Measurements from ENCODE around the gene SMCO1.
"Not testable (repeated sequence)": the region's sequence is repeated elsewhere in the genome, so short reads cannot be mapped to it uniquely, and the experiment has no call there.

Gene SMCO1

GRCh38 chr3:196506687-196507086 is 8.5 kb downstream of the SMCO1 start:
- TF ChIP-seq, protein P1, sequence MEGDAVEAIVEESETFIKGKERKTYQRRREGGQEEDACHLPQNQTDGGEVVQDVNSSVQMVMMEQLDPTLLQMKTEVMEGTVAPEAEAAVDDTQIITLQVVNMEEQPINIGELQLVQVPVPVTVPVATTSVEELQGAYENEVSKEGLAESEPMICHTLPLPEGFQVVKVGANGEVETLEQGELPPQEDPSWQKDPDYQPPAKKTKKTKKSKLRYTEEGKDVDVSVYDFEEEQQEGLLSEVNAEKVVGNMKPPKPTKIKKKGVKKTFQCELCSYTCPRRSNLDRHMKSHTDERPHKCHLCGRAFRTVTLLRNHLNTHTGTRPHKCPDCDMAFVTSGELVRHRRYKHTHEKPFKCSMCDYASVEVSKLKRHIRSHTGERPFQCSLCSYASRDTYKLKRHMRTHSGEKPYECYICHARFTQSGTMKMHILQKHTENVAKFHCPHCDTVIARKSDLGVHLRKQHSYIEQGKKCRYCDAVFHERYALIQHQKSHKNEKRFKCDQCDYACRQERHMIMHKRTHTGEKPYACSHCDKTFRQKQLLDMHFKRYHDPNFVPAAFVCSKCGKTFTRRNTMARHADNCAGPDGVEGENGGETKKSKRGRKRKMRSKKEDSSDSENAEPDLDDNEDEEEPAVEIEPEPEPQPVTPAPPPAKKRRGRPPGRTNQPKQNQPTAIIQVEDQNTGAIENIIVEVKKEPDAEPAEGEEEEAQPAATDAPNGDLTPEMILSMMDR (IDR thresholded peaks at IDR 0.05; ENCODE audit: borderline replicate concordance, insufficient read depth, low read depth, low read length) = no peak
- no peak overlapping the region for H3K4me3 ChIP-seq (ENCODE audit: low read depth, low read length)

DNA sequence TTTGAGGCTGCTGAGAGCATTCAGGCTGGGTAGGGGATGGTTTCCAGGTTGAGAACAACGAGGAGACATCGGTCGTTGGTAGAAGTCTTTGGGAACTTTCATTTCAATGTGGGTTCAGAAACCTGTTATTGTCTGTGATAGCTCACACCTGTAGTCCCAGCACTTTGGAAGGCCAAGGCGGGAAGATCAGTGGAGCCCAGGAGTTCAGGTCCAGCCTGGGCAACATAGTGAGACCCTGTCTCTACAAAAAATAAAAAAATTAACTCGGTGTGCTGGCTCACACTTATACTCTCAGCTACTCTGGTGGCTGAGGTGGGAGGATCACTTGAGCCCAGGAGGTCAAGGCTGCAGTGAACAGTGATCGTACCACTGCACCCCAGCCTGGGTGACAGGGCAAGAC is 10.6 kb downstream of the SMCO1 start:
- TF ChIP-seq, protein P1 (IDR thresholded peaks at IDR 0.05; ENCODE audit: borderline replicate concordance, insufficient read depth, low read depth, low read length) = no peak

DNA sequence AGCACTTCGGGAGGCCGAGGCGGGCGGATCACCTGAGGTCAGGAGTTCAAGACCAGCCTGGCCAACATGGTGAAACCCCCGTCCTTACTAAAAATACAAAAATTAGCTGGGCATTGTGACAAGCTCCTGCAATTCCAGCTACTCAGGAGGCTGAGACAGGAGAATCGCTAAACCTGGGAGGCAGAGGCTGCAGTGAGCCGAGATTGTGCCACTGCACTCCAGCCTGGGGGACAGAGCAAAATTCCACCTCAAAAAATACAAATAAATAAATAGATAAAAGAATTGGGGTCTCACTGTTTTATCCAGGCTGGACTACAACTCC is 11.1 kb downstream of the SMCO1 start:
- not testable (repeated sequence) for H3K4me3 ChIP-seq (ENCODE audit: low read depth, low read length)

More for the DNA sequence above, 10.6 kb downstream of the SMCO1 start:
- no peak overlapping the region for H3K4me3 ChIP-seq (ENCODE audit: low read depth, low read length)

GRCh38 chr3:196503196-196504076 is 11.7 kb downstream of the SMCO1 start, which contains the start of gene RNF168:
RNF168 (minus strand) TSS chr3:196503768; CDS start chr3:196503173, 595 bp downstream.
- peak within 1 kb of the TSS; percentile 99 for H3K4me3 ChIP-seq (ENCODE audit: low read depth, low read length)
- TF ChIP-seq, protein P1 (IDR thresholded peaks at IDR 0.05; ENCODE audit: borderline replicate concordance, insufficient read depth, low read depth, low read length) = no peak

GRCh38 chr3:196502775-196503195 is 12.4 kb downstream of the SMCO1 start:
- peak overlapping the region; percentile 99 for H3K4me3 ChIP-seq (ENCODE audit: low read depth, low read length)
- TF ChIP-seq, protein P1 (IDR thresholded peaks at IDR 0.05; ENCODE audit: borderline replicate concordance, insufficient read depth, low read depth, low read length) = no peak

DNA sequence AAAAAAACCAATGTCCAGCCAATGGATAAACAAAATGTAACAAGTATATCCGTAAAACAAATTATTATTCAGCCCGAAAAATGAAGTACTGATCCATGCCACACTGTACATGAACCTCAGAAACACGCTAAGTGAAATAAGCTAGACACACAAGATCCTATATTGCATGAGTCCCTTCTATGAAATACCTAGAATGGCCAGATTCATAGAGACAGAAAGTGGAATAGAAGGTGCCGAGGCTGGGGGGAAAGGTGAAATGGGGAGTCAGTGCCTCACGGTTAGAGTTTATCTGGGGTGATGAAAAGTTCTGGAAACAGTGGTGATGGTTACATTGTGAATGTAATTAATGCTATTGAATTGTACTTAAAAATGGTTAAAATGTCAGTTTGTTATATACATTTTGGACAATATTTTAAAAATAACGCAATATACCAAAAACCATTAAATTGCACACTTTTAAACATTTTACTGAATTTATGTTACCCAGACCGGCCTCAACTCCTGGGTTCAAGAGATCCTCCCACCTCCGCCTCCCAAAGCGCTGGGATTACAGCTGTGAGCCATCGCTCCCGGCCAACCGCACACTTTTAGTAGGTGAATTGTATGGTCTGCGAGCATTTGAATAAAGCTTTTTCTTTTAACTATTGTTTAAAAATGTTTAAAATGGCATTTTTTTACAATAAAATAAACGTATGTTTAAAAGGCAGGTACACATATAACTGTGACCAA is 13.7 kb downstream of the SMCO1 start:
- H3K4me3 ChIP-seq (ENCODE audit: low read depth, low read length) = peak overlapping the region; percentile 99
- TF ChIP-seq, protein P1 (IDR thresholded peaks at IDR 0.05; ENCODE audit: borderline replicate concordance, insufficient read depth, low read depth, low read length) = no peak

DNA sequence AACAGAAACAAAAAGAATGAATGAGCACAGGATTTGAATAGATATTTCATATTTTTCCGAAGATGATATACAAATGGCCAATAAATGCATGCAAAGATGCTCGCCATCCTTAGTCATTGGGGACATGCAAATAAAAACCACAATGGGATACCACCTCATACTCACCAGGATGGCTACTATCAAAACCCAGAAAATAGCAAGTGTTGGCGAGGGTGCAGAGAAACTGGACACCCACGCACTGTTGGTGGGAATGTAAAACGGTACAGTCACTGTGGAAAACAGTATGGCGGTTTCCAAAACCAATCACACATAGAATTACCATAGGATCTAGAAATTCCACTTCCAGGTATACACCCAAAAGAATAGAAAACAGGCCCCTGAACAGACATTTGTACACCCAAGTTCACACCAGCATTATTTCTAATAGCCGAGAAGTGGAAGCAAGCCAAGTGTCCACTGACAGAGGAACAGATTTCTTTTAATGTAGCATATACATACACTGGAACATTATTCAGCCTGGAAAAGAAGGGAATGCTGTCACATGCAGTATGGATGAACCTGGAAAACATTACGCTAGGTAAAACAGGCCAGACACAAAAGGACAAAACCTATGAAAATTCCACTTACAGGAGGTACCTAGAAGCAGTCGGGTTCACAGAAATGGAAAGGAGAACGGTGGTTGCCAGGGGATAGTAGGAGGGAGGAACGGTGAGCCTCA is 15.2 kb downstream of the SMCO1 start:
- peak overlapping the region; percentile 66 for H3K4me3 ChIP-seq (ENCODE audit: low read depth, low read length)
- TF ChIP-seq, protein P1 (IDR thresholded peaks at IDR 0.05; ENCODE audit: borderline replicate concordance, insufficient read depth, low read depth, low read length) = no peak
